H1 (cell line): ENCODE data around the gene PNPLA1.

ENCODE experiments used
- CHD2 ChIP-seq: IDR thresholded peaks from 2 replicates; pipeline ENCODE4 v1.6.1; 2012; ENCODE audit warnings: low read length, improper control_type of control experiment
- CTCF ChIP-seq, 3 experiments: IDR thresholded peaks; 1 replicate in 2 of 3; 2 replicates in 1 of 3; pipeline versions ENCODE4 v1.5.1 to v1.6.1; 2011; ENCODE audit warnings: low read length in 3 of 3, mild to moderate bottlenecking in 3 of 3, inconsistent platforms in 2 of 3, low read depth in 1 of 3, moderate library complexity in 1 of 3; ENCODE audit not compliant: insufficient read depth in 1 of 3; ENCODE audit errors: control extremely low read depth in 1 of 3
- E2F6 ChIP-seq: IDR thresholded peaks from 2 replicates; pipeline ENCODE4 v1.6.1; 2012; ENCODE audit warnings: inconsistent platforms
- EZH2 ChIP-seq: fragments of 200-600 bp; sonication (generic); IDR thresholded peaks from 2 replicates; pipeline ENCODE4 v1.7.1; 2012; ENCODE audit warnings: low read depth, mild to moderate bottlenecking, moderate library complexity, low read length, inconsistent platforms; ENCODE audit not compliant: severe bottlenecking
- KDM1A ChIP-seq: fragments of 200-600, 300-600 bp; sonication (generic); IDR thresholded peaks from 2 replicates; pipeline ENCODE4 v1.7.1; 2016; ENCODE audit warnings: mild to moderate bottlenecking, low read length, borderline replicate concordance
- MAX ChIP-seq: IDR thresholded peaks from 2 replicates; pipeline ENCODE4 v1.6.1; 2012; ENCODE audit warnings: inconsistent platforms
- POLR2A ChIP-seq, 2 experiments: IDR thresholded peaks; 1 replicate in 1 of 2; 2 replicates in 1 of 2; pipeline ENCODE4 v1.6.1; 2011; ENCODE audit warnings: low read depth in 2 of 2, low read length in 2 of 2, mild to moderate bottlenecking in 2 of 2; ENCODE audit errors: control extremely low read depth in 1 of 2
- RAD21 ChIP-seq, 2 experiments: IDR thresholded peaks in 1 of 2; conservative IDR thresholded peaks in 1 of 2; 2 replicates each; pipeline ENCODE4 v1.6.1; 2011; ENCODE audit warnings: low read depth in 2 of 2, low read length in 2 of 2, improper control_type of control experiment in 1 of 2, inconsistent platforms in 1 of 2, mild to moderate bottlenecking in 1 of 2, moderate library complexity in 1 of 2
- TCF12 ChIP-seq: IDR thresholded peaks from 2 replicates; pipeline ENCODE4 v1.6.1; 2011; ENCODE audit warnings: low read depth, mild to moderate bottlenecking, low read length

- TF ChIP-seq E2F6: no peak
- TF ChIP-seq CTCF (IDR thresholded peaks at IDR 0.05; ENCODE audit: control extremely low read depth in 1 of 3, insufficient read depth in 1 of 3, low read depth in 1 of 3, low read length in 3 of 3): no peak
- no peak for TF ChIP-seq EZH2
- TF ChIP-seq POLR2A (IDR thresholded peaks at IDR 0.05; ENCODE audit: control extremely low read depth in 1 of 2, low read depth in 2 of 2, low read length in 2 of 2): no peak
- TF ChIP-seq TCF12: no peak
- no peak for TF ChIP-seq RAD21 (IDR thresholded peaks at IDR 0.05 in 1 of 2, conservative IDR thresholded peaks at IDR 0.05 in 1 of 2; ENCODE audit: low read depth in 2 of 2, low read length in 2 of 2)
- TF ChIP-seq MAX: no peak
- no peak for TF ChIP-seq CHD2
- no peak for TF ChIP-seq KDM1A
These were observed 88.0 kb downstream of the PNPLA1 start for GRCh38 chr6:36357872-36358225.
